Colonic mucosa (tissue), 4 donors: ENCODE measurements around the gene IRX1. TPM values are rescaled to one million over a fixed set of nuclear protein-coding genes. Genes with fewer than 3 reads are reported as not detected.

Experiments
- DNase-seq: peaks from one replicate; pipeline ENCODE4 v3.0.0-alpha.2; 2020
- H3K27ac ChIP-seq: fragments of 200-600 bp; one replicate; pipeline ENCODE4 v1.8.0; 2021
- H3K27me3 ChIP-seq: fragments of 200-600 bp; one replicate; pipeline ENCODE4 v1.8.0; 2021
- H3K36me3 ChIP-seq: fragments of 200-600 bp; one replicate; pipeline ENCODE4 v1.8.0; 2021
- H3K4me1 ChIP-seq: fragments of 200-600 bp; one replicate; pipeline ENCODE4 v1.8.0; 2021; ENCODE audit warnings: mild to moderate bottlenecking
- H3K4me3 ChIP-seq: fragments of 200-600 bp; one replicate; pipeline ENCODE4 v1.8.0; 2021
- H3K9ac ChIP-seq, 2 donors: one replicate each; pipeline ENCODE4 v1.7.0; 2013; ENCODE audit warnings: control low read depth in 2 of 2, low read depth in 2 of 2, low read length in 2 of 2
- H3K9me3 ChIP-seq: fragments of 200-600 bp; one replicate; pipeline ENCODE4 v1.8.0; 2021
- intact Hi-C: fragments of 100-400 bp; cut with DNase I; formaldehyde crosslinking; loops from one replicate; pipeline ENCODE4 v1.14.1; 2022
- total RNA-seq, 2 donors: library from RNA; stranded (reverse); fragmentation: NEBNext Ultra II Directional in 1 of 2; extraction: Animal tissue kit (Norgen Biotek cat#: 25700) in 1 of 2; gene quantifications; one replicate each; pipeline ENCODE4 v1.2.1, GENCODE V29; 2021
- TF ChIP-seq, protein P1 (sequence below): fragments of 200-600 bp; IDR thresholded peaks from one replicate; pipeline ENCODE4 v1.8.0; 2022; ENCODE audit warnings: antibody characterized with exemption, mild to moderate bottlenecking
- donor health status: healthy.
- donor health status: DM: no; HTN: no; CAD: no.
- donor health status: DM: no; HTN: no; CAD: no.

IRX1 gene
- total RNA-seq, 2 donors from 2014 or later = not detected

DNA sequence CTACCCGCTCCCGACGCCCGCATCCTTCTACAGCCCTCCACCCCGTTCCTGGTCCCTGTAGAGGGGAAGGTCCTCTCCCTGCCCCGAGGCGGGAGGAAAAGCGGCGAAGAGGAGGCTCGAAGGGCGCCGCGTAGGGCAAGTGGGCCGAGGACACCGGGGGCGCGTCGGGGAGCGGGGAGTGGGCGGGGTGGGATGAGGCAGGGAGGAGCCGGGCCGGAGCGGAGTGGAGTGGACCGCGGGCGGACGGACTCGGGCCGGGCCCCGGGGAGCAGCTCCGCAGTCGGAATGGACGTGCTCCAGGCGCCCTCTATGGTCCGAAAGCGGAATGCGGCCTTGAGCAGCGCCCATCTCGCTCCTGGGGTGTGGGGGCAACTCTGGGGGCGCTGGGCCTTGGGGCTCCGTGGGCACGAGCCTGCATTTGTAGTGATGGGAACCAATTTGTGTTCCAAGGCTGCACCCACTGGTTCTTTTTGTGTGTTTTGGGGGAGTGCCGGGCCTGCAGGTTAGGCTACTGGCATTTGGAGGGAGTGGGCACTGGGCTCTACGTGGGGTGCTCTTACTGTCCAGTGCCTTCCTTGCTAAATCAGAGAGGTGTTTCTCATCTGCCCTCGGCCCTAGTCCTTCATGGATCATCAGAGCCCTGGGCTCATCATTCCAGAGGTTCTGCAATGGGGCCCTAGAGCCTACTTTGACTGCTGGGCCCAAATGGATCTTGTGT lies 7.3 kb downstream of the IRX1 start:
- H3K27me3 ChIP-seq = peaks cover 50% of the 10 kb centered on the region
- intact Hi-C loops = loop anchor here (10.0 kb wide), 1 partner anchor 1868 kb away; no protein-coding TSS in a partner anchor
- TF ChIP-seq, protein P1, sequence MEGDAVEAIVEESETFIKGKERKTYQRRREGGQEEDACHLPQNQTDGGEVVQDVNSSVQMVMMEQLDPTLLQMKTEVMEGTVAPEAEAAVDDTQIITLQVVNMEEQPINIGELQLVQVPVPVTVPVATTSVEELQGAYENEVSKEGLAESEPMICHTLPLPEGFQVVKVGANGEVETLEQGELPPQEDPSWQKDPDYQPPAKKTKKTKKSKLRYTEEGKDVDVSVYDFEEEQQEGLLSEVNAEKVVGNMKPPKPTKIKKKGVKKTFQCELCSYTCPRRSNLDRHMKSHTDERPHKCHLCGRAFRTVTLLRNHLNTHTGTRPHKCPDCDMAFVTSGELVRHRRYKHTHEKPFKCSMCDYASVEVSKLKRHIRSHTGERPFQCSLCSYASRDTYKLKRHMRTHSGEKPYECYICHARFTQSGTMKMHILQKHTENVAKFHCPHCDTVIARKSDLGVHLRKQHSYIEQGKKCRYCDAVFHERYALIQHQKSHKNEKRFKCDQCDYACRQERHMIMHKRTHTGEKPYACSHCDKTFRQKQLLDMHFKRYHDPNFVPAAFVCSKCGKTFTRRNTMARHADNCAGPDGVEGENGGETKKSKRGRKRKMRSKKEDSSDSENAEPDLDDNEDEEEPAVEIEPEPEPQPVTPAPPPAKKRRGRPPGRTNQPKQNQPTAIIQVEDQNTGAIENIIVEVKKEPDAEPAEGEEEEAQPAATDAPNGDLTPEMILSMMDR = no peak
- H3K4me1 ChIP-seq = no peaks in the 10 kb centered on the region
- no peak overlapping the region for H3K4me3 ChIP-seq
- H3K27ac ChIP-seq = no peak overlapping the region
- H3K36me3 ChIP-seq = no peaks in the 10 kb centered on the region
- no peak overlapping the region for H3K9ac ChIP-seq
- DNase-seq = no peak
- H3K9me3 ChIP-seq = no peaks in the 10 kb centered on the region

GRCh38 chr5:3604501-3604900 lies 8.9 kb downstream of the IRX1 start:
- TF ChIP-seq, protein P1 = no peak
- no peaks in the 10 kb centered on the region for H3K36me3 ChIP-seq
- H3K27me3 ChIP-seq = peaks cover 38% of the 10 kb centered on the region
- no peaks in the 10 kb centered on the region for H3K9me3 ChIP-seq
- DNase-seq = no peak
- H3K4me1 ChIP-seq = no peaks in the 10 kb centered on the region
- no peak overlapping the region for H3K27ac ChIP-seq
- intact Hi-C loops = loop anchor here (10.0 kb wide), 1 partner anchor 1870 kb away; no protein-coding TSS in a partner anchor
- H3K4me3 ChIP-seq = no peak overlapping the region
- H3K9ac ChIP-seq = no peak overlapping the region

GRCh38 chr5:3605298-3606010 lies 9.8 kb downstream of the IRX1 start:
- Histone ChIP-seq H3K27me3 (peaks cover 29% of the 10 kb centered on the region), H3K4me1 (no peaks in the 10 kb centered on the region), H3K4me3 (no peak overlapping the region), H3K9ac (no peak overlapping the region), H3K27ac (no peak overlapping the region), H3K36me3 (no peaks in the 10 kb centered on the region), H3K9me3 (no peaks in the 10 kb centered on the region)
- intact Hi-C loops = loop anchor here (10.0 kb wide), 1 partner anchor 1871 kb away; no protein-coding TSS in a partner anchor
- DNase-seq = no peak
- TF ChIP-seq, protein P1 = no peak

DNA sequence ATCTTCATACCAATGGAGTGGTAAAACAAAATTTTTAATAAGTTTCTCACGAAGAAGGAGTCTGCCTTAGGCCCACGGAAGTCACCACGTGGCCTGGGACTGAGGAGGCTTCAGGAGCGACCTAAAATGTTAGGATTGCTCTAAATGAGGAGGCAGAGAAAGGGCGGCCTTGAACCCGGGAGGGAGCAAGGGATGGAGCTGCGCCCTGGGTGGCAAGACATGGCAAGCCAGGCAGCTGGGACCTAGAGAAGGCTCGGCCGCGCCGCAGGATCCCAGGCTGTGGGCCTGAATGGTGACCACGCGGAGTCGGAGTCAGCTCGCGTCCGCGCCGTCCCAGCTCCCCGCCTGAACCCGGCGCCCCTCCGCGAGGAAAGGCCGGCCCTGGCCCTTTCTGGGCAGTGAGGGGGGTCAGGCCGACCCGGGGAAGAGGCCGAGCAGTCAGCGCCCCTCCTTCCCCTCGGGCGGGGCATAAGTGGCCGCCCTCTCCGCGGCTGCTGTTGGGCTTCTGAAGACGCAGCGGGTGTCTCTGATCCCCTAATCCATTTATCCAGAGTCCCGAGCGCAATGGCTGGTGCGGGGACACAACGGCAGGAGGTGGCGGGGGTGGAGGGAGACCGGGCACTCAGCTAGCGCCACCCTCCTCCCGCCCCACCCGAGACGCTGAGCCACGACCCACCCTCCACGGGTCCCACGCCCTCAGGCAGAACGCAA lies 10.6 kb downstream of the IRX1 start:
- no peaks in the 10 kb centered on the region for H3K36me3 ChIP-seq
- H3K4me3 ChIP-seq = no peak overlapping the region
- H3K27ac ChIP-seq = no peak overlapping the region
- peaks cover 21% of the 10 kb centered on the region for H3K27me3 ChIP-seq
- H3K9ac ChIP-seq = no peak overlapping the region
- DNase-seq = no peak
- no peaks in the 10 kb centered on the region for H3K9me3 ChIP-seq
- no peaks in the 10 kb centered on the region for H3K4me1 ChIP-seq
- intact Hi-C loops = loop anchor here (10.0 kb wide), 1 partner anchor 1871 kb away; no protein-coding TSS in a partner anchor
- TF ChIP-seq, protein P1 = no peak

DNA sequence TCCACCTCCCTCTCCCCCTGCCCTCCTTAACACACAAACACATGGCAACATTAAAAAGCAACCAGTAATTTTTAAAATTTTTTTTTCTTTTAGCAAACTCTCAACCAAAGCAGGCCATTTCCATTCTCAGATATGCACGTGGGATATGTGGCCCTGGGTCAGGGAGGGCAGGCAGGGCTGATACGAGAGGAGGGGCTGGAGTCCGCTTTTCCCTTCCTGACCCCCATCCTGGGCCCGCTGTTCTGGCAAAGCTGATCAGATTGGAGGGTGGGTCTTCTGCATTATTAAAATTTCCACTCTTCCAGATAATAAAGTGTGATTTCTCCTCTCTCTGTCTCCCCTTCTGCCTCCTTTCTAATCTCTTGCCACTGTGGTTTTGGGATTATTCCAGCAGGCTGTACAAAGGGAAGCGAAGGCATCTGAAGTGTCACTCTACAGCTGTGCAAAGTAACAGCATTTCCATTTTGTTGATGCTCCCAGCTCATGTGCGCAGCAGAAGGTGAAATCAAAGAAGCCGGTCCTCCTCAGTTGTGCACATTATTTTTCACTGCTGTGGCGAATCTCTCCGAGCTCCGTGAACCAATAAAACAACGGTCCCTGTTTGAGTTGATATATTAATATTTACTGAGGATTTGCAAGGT lies 12.0 kb downstream of the IRX1 start:
- DNase-seq = no peak
- Histone ChIP-seq H3K36me3 (no peaks in the 10 kb centered on the region), H3K9me3 (no peaks in the 10 kb centered on the region), H3K27me3 (peaks cover 11% of the 10 kb centered on the region), H3K27ac (no peak overlapping the region), H3K4me3 (no peak overlapping the region), H3K4me1 (no peaks in the 10 kb centered on the region), H3K9ac (no peak overlapping the region)
- intact Hi-C loops = loop anchor here (10.0 kb wide), 1 partner anchor 1873 kb away; no protein-coding TSS in a partner anchor
- TF ChIP-seq, protein P1 = no peak
